Stimulated activated CD4-positive, alpha-beta T cell treated with anti-CD3 and anti-CD28 coated beads, Interleukin-4, amount 100 ng/mL, for 24 hours (primary cell): ENCODE data around the gene LARP1B.
"Not testable (repeated sequence)": the region's sequence is repeated elsewhere in the genome, so short reads cannot be mapped to it uniquely, and the experiment has no call there.

Experiments
- DNase-seq: peaks from one replicate; pipeline ENCODE4 v3.0.0-alpha.2; 2020

Gene LARP1B

GRCh38 chr4:128141866-128142265 lies 80.8 kb downstream of the LARP1B start:
- DNase-seq, result no peak

- DNase-seq, result no peak
Measured at GRCh38 chr4:128145727-128146126, 84.6 kb downstream of the LARP1B start.

GRCh38 chr4:128153800-128154199 lies 92.7 kb downstream of the LARP1B start:
- DNase-seq, result no peak

- no peak for DNase-seq
Measured at GRCh38 chr4:128155231-128155855, 94.2 kb downstream of the LARP1B start.

GRCh38 chr4:128155874-128156456 lies 94.9 kb downstream of the LARP1B start:
- DNase-seq, result no peak

GRCh38 chr4:128156472-128156871 lies 95.4 kb downstream of the LARP1B start:
- DNase-seq, result not testable (repeated sequence)

GRCh38 chr4:128158894-128159293 lies 97.8 kb downstream of the LARP1B start:
- DNase-seq, result no peak

GRCh38 chr4:128159967-128160366 lies 98.9 kb downstream of the LARP1B start:
- no peak for DNase-seq

- DNase-seq, result no peak
Measured at GRCh38 chr4:128161138-128161537, 100.0 kb downstream of the LARP1B start.

GRCh38 chr4:128162434-128162833 lies 101.3 kb downstream of the LARP1B start:
- no peak for DNase-seq

GRCh38 chr4:128163177-128164117 lies 102.3 kb downstream of the LARP1B start:
- DNase-seq, result no peak

- DNase-seq, result no peak
Measured at GRCh38 chr4:128166982-128167381, 105.9 kb downstream of the LARP1B start.

- no peak for DNase-seq
Measured at GRCh38 chr4:128168701-128169100, 107.6 kb downstream of the LARP1B start.

GRCh38 chr4:128169245-128169644 lies 108.1 kb downstream of the LARP1B start:
- DNase-seq, result no peak

- DNase-seq, result no peak
Measured at GRCh38 chr4:128176643-128177042, 115.5 kb downstream of the LARP1B start.

- no peak for DNase-seq
Measured at GRCh38 chr4:128177498-128177897, 116.4 kb downstream of the LARP1B start.

GRCh38 chr4:128186623-128187022 lies 125.5 kb downstream of the LARP1B start:
- DNase-seq, result no peak

- DNase-seq, result peak; percentile 77
Measured at GRCh38 chr4:128191115-128191781, 130.1 kb downstream of the LARP1B start.

- DNase-seq, result no peak
Measured at GRCh38 chr4:128220286-128221235, 159.4 kb downstream of the LARP1B start.

- no peak for DNase-seq
Measured at GRCh38 chr4:128221586-128221985, 160.5 kb downstream of the LARP1B start.

- DNase-seq, result no peak
Measured at GRCh38 chr4:128225148-128225547, 164.0 kb downstream of the LARP1B start.

GRCh38 chr4:128227991-128228571 lies 167.0 kb downstream of the LARP1B start:
- no peak for DNase-seq
